Measurements from ENCODE around the gene TCF12. TPM values are rescaled to one million over a fixed set of nuclear protein-coding genes. Genes with fewer than 3 reads are reported as not detected.

TCF12 gene
- 10 to 100 TPM; 34.7 to 79.4 (median 57.6) TPM for polyA plus RNA-seq

DNA sequence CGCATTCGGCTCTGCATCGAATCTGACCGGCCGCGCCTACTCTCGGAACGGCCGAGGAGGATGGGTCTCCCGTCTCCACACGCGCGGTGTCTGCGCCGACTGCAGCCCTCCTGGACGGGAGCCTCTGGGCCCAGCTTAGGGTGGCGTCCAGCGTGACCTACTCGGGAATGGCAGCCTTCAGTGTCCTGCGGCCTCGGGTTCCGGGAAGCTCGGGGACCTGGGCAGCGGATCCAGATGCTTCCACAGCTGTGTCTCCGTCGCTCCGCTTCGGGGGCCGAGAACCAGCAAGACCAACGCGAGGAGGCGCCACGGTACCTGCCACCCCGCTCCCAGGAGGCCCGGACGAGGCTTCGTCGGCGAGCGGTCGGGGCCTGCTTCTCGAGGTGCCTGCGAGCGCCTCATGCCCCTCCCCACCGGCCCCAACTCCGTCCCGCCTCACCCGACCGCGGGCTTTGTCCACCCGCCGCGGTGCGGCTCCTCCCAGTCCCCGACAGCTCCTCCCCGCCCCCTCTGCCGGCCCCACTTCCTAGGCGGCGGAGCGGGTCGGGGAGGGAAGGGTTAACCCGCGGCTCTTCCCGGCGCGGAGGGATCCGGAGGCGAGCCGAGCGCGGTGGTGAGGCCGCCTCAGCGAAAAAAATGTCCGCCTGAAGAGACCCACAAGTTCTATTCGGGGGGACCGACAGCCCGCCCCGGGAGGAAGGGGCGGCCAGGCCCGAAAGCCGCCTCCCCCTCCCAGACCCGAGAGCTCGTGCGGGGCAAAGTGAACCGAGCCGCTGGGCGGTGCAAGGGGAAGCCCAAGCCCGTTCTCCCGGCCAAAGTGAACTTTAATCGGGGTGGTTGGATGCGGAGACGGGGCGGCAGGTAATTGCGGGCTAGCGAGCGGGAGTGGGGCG lies at the start of gene TCF12:
Gene TCF12 (plus strand): TSS at position 599 of the 893 bp plus-strand sequence. CDS start 1,270 bp downstream, outside the sequence.
- Mint-ChIP-seq H3K9me3 (no peaks in the 10 kb centered on the region), H3K36me3 (peaks cover 0 to 6% (median 0%) of the 10 kb centered on the region in 3 donors), H3K4me3 (peak within 1 kb of the TSS; percentile 82 to 93 (median 88)), H3K27me3 (ENCODE audit: low read depth in 3 of 3) (peaks cover 0 to 20% (median 17%) of the 10 kb centered on the region in 3 donors), H3K27ac (peak within 1 kb of the TSS; percentile 76 to 91 (median 88)), H3K4me1 (peaks cover 38 to 52% of the 10 kb centered on the region in 2 donors)
- peak; percentile 92 for DNase-seq

DNA sequence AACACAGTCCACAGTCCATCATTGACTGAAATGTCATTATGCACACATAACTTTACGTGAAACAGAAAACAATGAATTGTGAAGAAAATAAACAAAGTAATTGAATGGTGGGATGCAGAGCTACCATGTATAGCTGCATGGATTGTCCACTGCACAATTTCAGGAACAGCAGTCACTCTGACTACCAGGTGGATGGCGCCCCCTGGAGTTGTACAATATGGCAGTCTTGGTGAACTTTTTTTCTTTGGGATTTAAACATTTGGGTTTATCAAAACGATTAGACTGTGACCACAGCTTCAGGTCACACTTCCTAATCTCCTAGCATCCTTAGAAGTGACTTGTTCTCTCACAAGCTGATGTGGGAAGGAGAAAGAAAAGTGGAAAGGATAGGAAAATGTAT lies 48.9 kb upstream of the TCF12 start:
- Mint-ChIP-seq H3K4me1 (no peaks in the 10 kb centered on the region), H3K36me3 (no peaks in the 10 kb centered on the region), H3K27ac (no peak overlapping the region), H3K9me3 (no peaks in the 10 kb centered on the region), H3K27me3 (ENCODE audit: low read depth in 3 of 3) (no peaks in the 10 kb centered on the region), H3K4me3 (no peak overlapping the region)
- no peak for DNase-seq

DNA sequence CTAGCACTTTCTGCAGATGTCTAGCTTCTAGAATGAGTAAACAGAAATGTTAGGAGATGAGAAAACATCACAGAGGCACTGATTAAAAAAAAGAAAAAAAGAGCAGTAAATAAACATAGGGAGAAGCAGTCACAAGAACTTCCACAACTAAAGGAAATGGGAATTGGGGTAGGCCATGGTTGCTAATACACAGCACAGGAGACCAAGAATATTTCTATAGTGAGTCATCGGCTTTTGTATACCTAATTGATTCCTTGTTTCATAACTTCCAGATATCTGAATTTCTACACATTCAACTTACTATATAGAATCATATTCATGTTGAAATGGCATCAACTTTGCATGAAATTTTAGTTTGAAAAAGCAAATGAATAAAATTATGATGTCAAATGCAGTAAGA lies 47.3 kb upstream of the TCF12 start:
- no peaks in the 10 kb centered on the region for H3K4me1 Mint-ChIP-seq
- H3K9me3 Mint-ChIP-seq, result no peaks in the 10 kb centered on the region
- DNase-seq, result no peak
- no peak overlapping the region for H3K4me3 Mint-ChIP-seq
- peaks cover 0 to 3% (median 0%) of the 10 kb centered on the region in 3 donors for H3K36me3 Mint-ChIP-seq
- no peak overlapping the region for H3K27ac Mint-ChIP-seq
- no peaks in the 10 kb centered on the region for H3K27me3 Mint-ChIP-seq (ENCODE audit: low read depth in 3 of 3)

DNA sequence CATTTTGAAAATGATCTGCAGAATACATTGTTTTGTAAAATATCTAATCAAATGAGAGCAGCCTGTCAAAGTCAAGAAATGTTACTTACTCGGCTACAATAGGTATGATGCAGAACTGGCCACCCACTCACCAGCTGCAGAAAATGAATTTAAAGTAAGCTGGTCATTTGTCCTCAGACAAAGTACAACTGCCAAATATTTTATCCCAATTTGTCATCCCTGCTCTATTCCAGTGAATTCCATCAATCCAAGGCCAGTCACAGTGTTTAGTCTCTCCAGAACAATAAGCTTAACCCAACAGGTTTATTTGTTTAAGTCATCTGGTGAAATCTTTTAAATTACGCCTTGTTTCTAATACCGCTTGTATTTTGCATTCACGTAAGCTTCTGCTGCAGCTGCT lies 46.6 kb upstream of the TCF12 start:
- Mint-ChIP-seq H3K27me3 (ENCODE audit: low read depth in 3 of 3) (no peaks in the 10 kb centered on the region), H3K4me3 (no peak overlapping the region), H3K4me1 (no peaks in the 10 kb centered on the region), H3K9me3 (no peaks in the 10 kb centered on the region), H3K36me3 (peaks cover 0 to 3% (median 0%) of the 10 kb centered on the region in 3 donors), H3K27ac (no peak overlapping the region)
- DNase-seq, result no peak

DNA sequence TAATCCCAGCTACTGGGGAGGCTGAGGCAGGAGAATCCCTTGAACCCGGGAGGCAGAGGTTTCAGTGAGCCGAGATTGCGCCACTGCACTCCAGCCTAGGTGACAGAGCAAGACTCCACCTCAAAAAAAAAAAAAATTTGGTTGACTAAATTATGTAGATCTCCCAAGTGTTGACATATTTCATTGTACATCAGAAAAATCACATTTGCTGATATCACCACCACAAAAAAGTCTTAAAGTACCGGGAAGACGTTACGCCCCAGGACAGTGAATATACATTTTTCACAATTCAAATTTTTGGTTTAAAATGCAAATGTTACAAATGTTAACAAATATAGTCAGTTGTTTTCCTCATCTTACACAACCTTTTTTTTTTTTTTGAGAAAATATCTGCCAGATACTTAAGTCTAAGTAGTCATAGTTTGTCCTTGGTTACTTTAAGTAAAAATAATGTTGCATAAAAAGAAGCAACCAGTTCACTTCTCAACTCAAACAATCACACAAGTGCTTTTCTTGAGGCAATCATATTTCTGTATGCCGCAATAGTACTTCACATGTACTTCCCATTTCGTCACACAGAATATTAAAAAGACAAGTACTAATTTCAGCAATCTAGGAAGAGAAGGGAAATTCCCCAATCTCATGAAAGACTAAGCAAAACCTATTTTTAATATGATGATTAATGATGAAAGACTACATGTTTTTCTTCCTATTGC lies 41.0 kb upstream of the TCF12 start:
- Mint-ChIP-seq H3K4me1 (no peaks in the 10 kb centered on the region), H3K36me3 (peaks cover 0 to 3% (median 0%) of the 10 kb centered on the region in 3 donors), H3K4me3 (no peak overlapping the region), H3K27ac (no peak overlapping the region), H3K27me3 (ENCODE audit: low read depth in 3 of 3) (no peaks in the 10 kb centered on the region), H3K9me3 (no peaks in the 10 kb centered on the region)
- DNase-seq, result no peak

DNA sequence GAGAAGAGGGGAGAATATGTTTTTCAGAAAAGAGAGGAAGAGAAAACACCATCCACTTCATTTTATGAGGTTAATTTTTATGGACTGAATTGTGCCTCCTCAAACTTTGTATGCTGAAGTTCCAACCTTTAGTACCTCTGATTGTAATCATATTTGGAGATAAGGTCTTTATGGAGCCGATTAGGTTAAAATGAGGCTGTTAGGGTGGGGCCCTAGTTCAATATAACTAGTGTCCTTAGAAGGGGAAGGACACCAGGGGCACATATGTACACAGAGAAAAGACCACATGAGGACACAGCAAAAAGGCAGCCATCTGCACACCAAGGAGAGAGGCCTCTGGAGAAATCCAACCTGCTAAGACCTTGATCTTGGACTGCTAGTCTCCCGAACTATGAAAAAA lies 38.9 kb upstream of the TCF12 start:
- H3K4me1 Mint-ChIP-seq, result no peaks in the 10 kb centered on the region
- no peak for DNase-seq
- no peak overlapping the region for H3K27ac Mint-ChIP-seq
- no peaks in the 10 kb centered on the region for H3K27me3 Mint-ChIP-seq (ENCODE audit: low read depth in 3 of 3)
- H3K4me3 Mint-ChIP-seq, result no peak overlapping the region
- no peaks in the 10 kb centered on the region for H3K9me3 Mint-ChIP-seq
- H3K36me3 Mint-ChIP-seq, result peaks cover 0 to 3% (median 0%) of the 10 kb centered on the region in 3 donors

DNA sequence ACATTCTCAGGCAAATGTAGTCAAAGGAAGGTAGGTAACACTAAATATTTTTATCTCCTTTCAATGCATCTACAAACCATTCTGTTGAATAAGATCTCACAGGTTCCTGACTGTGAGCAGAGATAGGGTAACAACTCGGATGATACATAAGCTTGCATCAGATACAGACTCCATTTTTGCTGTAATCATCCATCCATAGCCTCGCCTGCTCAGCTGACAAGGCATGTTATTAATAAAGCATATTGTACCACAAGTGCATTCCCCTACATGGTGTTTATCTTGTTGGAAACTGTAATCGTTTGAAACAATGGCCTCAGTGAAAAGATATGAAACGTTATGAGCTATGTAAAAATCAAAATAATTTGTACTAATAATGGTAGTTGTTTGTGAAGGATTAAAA lies 35.4 kb upstream of the TCF12 start:
- no peaks in the 10 kb centered on the region for H3K9me3 Mint-ChIP-seq
- H3K4me1 Mint-ChIP-seq, result peaks cover 15 to 19% of the 10 kb centered on the region in 2 donors
- peaks cover 4 to 15% (median 10%) of the 10 kb centered on the region in 3 donors for H3K27me3 Mint-ChIP-seq (ENCODE audit: low read depth in 3 of 3)
- no peaks in the 10 kb centered on the region for H3K36me3 Mint-ChIP-seq
- no peak for DNase-seq
- no peak overlapping the region for H3K4me3 Mint-ChIP-seq
- no peak overlapping the region for H3K27ac Mint-ChIP-seq

DNA sequence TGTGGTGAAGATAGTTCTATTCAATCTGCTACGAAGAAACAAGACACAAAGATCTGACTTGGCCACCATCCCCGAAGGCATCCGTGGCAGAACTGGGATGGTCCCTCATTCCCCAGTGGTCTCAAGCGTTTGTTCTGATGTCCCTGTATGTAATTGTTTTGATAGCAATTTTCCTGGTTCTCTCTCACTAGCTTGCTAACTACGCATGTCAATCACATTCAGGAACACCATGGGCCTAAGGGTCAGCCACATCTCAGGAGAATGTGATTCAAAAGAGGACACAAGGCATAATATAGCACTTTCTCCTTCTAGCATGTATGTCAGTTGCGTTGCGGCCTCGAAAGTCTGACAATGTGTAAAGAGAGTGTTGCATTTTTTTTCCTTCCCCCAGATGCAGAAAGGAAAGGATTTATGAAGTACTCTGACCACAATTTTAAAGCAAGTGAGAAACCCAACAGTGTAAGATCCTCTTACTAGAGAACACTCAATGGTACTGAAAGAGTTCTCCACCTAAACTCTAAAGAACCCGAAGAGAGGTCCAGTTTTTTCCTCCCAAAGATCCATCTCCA lies 32.0 kb upstream of the TCF12 start:
- Mint-ChIP-seq H3K36me3 (no peaks in the 10 kb centered on the region), H3K4me3 (peak overlapping the region; percentile 83 to 93 (median 92)), H3K9me3 (no peaks in the 10 kb centered on the region), H3K4me1 (peaks cover 20 to 28% of the 10 kb centered on the region in 2 donors), H3K27me3 (ENCODE audit: low read depth in 3 of 3) (peaks cover 4 to 15% (median 10%) of the 10 kb centered on the region in 3 donors), H3K27ac (peak overlapping the region; percentile 91 to 97 (median 94))
- DNase-seq, result peak; percentile 51 to 58 (median 55)

DNA sequence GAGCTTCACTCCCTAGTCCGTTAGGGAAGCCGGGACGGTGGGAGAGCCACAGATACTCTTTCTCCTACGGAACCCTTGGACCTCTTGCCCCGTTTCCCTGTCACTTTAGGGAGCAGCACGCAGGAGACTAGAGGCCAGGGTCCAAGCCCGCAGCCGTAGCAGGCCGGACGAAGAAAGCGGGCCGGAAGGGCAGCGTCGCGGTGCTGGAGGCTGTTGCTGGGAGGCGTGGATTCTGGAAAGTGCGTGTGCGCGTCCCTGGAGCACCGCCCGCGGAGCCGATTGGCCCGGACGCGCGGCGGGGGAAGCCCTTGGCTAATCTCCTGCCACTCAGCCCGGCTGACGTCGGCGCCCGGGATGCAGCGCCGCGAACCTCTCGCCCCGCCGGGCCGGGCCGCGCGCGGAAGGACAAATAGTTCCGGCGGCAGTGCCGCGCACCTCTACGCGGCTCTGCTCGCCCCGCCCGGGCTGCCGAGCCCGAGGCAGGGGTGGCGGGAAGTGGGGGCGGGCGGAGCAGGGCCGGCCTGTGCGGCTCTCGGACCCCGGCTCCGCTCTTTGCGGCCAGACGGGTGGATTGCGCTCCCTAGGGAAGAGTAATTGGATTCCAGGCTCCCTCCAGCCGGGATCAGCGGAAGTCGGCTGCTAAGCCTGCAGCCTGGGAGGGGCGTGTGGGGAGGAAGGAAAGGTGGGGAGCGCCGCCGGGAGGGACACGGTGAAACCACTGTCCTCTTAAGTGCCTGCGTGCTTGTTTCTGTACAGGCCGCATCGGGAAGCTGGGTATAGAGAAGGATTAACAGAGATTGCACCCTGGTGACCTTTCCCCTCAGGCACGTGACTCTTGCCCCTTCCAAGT lies 31.3 kb upstream of the TCF12 start:
- DNase-seq, result peak; percentile 82 to 86 (median 85)
- Mint-ChIP-seq H3K27ac (peak overlapping the region; percentile 91 to 97 (median 94)), H3K4me1 (peaks cover 20 to 28% of the 10 kb centered on the region in 2 donors), H3K36me3 (no peaks in the 10 kb centered on the region), H3K4me3 (peak overlapping the region; percentile 83 to 93 (median 92)), H3K9me3 (no peaks in the 10 kb centered on the region), H3K27me3 (ENCODE audit: low read depth in 3 of 3) (peaks cover 4 to 15% (median 10%) of the 10 kb centered on the region in 3 donors)

DNA sequence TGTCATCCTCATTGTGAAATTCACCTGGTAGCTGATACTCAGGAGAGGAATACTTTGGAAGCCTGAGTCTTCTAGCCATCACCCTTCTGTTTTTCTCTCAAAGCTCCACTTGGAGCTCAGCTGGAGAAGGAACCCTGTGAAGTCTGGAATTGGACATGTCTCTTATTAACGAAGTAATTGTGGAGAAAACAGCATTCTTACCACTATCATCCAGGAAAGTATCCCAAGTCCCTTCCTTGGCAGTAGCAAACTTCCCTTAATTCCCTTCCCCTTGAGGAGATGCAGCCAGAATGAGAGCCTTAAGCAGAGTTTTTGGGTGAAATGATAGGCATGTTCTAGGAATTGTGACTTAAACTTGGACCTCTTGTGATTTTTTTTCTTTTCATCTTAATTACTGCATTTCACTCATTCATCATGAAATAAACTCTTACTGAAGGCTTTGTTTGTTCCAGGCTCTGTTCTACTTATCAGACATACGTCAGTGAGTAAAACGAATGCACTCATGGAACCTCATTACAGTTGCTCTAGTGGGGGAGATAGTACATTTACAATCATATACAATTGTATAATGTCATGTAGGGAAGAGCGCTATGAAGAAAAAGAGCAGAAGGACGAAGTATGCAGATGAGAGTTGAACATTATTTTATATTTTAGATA lies 30.5 kb upstream of the TCF12 start:
- DNase-seq, result no peak
- Mint-ChIP-seq H3K27me3 (ENCODE audit: low read depth in 3 of 3) (peaks cover 4 to 15% (median 10%) of the 10 kb centered on the region in 3 donors), H3K4me3 (peak overlapping the region; percentile 83 to 93 (median 92)), H3K27ac (peak overlapping the region; percentile 85 to 97 (median 86)), H3K36me3 (no peaks in the 10 kb centered on the region), H3K4me1 (peaks cover 20 to 28% of the 10 kb centered on the region in 2 donors), H3K9me3 (no peaks in the 10 kb centered on the region)

DNA sequence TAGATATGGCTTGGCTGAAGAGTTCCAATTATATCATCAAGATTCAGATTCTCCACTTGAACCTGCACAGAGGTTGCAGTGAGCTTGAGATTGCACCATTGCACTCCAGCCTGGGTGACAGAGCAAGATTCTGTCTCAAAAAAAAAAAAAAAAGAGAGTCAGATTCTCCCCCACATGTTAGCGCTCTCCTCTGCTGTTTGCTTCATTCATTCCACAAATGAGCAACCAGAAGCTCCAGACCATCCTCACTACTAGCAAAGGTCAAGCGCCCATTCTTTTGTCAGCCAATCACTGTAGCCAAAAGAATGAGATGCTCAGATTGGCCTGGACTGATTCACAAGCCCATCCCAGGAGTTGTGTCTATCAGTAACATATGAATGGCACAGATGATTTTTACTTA lies 28.4 kb upstream of the TCF12 start:
- H3K27ac Mint-ChIP-seq, result no peak overlapping the region
- no peak overlapping the region for H3K4me3 Mint-ChIP-seq
- peaks cover 20 to 28% of the 10 kb centered on the region in 2 donors for H3K4me1 Mint-ChIP-seq

DNA sequence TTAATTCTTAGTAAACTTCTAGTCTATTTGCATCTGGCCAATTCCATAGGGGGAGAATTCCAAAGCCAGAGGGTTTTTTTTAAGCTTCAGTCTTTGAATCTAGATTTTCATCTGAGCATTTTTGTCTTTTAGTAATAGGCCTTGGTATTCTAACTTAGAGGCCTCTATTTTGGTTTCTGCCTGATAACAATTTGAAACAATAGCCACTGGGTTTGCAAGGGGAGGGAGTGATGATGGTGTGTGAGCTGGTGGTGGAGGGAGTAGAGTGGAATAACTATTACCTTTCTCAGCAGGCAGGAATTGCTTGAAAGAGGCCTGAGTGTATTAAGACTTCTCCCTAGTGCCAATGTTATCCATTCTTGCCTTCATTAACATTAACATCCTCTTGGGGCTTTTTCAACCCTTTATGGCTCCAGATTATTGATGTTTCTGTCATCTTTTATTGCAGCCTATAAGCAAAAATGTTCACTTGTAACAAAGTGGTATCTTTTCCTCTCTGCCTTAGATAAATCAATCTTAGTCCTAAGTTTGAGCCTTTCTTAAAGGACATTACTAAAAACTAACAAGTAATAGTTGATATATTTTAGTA lies 26.5 kb upstream of the TCF12 start:
- Mint-ChIP-seq H3K9me3 (no peaks in the 10 kb centered on the region), H3K36me3 (peaks cover 0 to 3% (median under 1%) of the 10 kb centered on the region in 3 donors), H3K27me3 (ENCODE audit: low read depth in 3 of 3) (peaks cover 2 to 9% (median 7%) of the 10 kb centered on the region in 3 donors), H3K27ac (no peak overlapping the region), H3K4me1 (peaks cover 10 to 19% of the 10 kb centered on the region in 2 donors), H3K4me3 (no peak overlapping the region)
- no peak for DNase-seq

More for the DNA sequence above, 28.4 kb upstream of the TCF12 start:
- no peaks in the 10 kb centered on the region for H3K36me3 Mint-ChIP-seq
- H3K27me3 Mint-ChIP-seq (ENCODE audit: low read depth in 3 of 3), result peaks cover 4 to 15% (median 10%) of the 10 kb centered on the region in 3 donors
- no peaks in the 10 kb centered on the region for H3K9me3 Mint-ChIP-seq
- no peak for DNase-seq
